ENCODE results near the gene NFKBIZ. TPM values are rescaled to one million over a fixed set of nuclear protein-coding genes. Genes with fewer than 3 reads are reported as not detected.

NFKBIZ gene
- total and polyA plus RNA-seq, 11 donors: 5.6 to 44.8 (median 9.9) TPM

- Histone ChIP-seq H3K36me3 (peaks cover 3 to 62% (median 53%) of the 10 kb centered on the region in 9 donors), H3K4me1 (peaks cover 0 to 73% (median 16%) of the 10 kb centered on the region in 12 donors), H3K27me3 (no peaks in the 10 kb centered on the region), H3K4me3 (peak overlapping the region in 11 of 12 donors; percentile 77 to 99 (median 86)), H3K9me3 (no peaks in the 10 kb centered on the region), H3K27ac (peak overlapping the region in 6 of 12 donors; percentile 98 to 100 (median 99))
- intact Hi-C loops (cut with DNase I): loop anchor here in 4 of 10 donors (5.0 kb wide), 3 partner anchors 35 to 45 kb away; no protein-coding TSS in a partner anchor
- TF ChIP-seq POLR2A (IDR thresholded peaks at IDR 0.05): no peak
- TF ChIP-seq CTCF (IDR thresholded peaks at IDR 0.05): no peak
- no peak for DNase-seq
- 67 to 86% (median 75%) methylated on average over 6 of the region's 6 CpGs for WGBS, 4 donors
- ATAC-seq: no peak
Observed at GRCh38 chr3:101851850-101852714, 2.8 kb downstream of the NFKBIZ start.

DNA sequence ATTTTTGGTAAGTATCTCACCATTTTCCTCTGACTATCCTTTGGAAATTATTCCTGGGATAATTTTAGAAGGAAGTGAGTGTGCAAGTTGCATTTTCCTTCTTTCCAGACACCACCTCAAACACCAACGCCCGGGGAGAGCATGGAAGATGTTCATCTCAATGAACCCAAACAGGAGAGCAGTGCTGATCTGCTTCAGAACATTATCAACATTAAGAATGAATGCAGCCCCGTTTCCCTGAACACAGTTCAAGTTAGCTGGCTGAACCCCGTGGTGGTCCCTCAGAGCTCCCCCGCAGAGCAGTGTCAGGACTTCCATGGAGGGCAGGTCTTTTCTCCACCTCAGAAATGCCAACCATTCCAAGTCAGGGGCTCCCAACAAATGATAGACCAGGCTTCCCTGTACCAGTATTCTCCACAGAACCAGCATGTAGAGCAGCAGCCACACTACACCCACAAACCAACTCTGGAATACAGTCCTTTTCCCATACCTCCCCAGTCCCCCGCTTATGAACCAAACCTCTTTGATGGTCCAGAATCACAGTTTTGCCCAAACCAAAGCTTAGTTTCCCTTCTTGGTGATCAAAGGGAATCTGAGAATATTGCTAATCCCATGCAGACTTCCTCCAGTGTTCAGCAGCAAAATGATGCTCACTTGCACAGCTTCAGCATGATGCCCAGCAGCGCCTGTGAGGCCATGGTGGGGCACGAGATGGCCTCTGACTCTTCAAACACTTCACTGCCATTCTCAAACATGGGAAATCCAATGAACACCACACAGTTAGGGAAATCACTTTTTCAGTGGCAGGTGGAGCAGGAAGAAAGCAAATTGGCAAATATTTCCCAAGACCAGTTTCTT is 3.9 kb downstream of the NFKBIZ start:
- TF ChIP-seq CTCF (IDR thresholded peaks at IDR 0.05): no peak
- no peaks in the 10 kb centered on the region for H3K9me3 ChIP-seq
- ATAC-seq: no peak
- intact Hi-C loops (cut with DNase I): loop anchor here in 4 of 10 donors (5.0 kb wide), 3 partner anchors 36 to 46 kb away; no protein-coding TSS in a partner anchor
- DNase-seq: no peak
- H3K27me3 ChIP-seq: no peaks in the 10 kb centered on the region
- WGBS, 4 donors: 93 to 96% (median 94%) methylated on average over 8 of the region's 8 CpGs
- H3K4me1 ChIP-seq: peaks cover 0 to 73% (median 17%) of the 10 kb centered on the region in 12 donors
- H3K27ac ChIP-seq: peak overlapping the region in 2 of 12 donors; percentile 9 to 15
- H3K36me3 ChIP-seq: peaks cover 3 to 73% (median 63%) of the 10 kb centered on the region in 9 donors
- H3K4me3 ChIP-seq: peak overlapping the region in 7 of 12 donors; percentile 25 to 99 (median 86)

GRCh38 chr3:101853982-101854381 is 4.7 kb downstream of the NFKBIZ start:
- no peaks in the 10 kb centered on the region for H3K27me3 ChIP-seq
- peaks cover 3 to 81% (median 71%) of the 10 kb centered on the region in 9 donors for H3K36me3 ChIP-seq
- H3K4me1 ChIP-seq: peaks cover 0 to 67% (median 15%) of the 10 kb centered on the region in 12 donors
- peak overlapping the region in 1 of 12 donors; percentile 9 for H3K27ac ChIP-seq
- no peak for TF ChIP-seq POLR2A (IDR thresholded peaks at IDR 0.05)
- no peak for TF ChIP-seq CTCF (IDR thresholded peaks at IDR 0.05)
- H3K4me3 ChIP-seq: peak overlapping the region in 5 of 12 donors; percentile 2 to 99 (median 25)
- no peaks in the 10 kb centered on the region for H3K9me3 ChIP-seq
- no peak for ATAC-seq
- intact Hi-C loops (cut with DNase I): loop anchor here in 4 of 10 donors (5.0 kb wide), 3 partner anchors 37 to 47 kb away; no protein-coding TSS in a partner anchor
- no peak for DNase-seq
- 89 to 96% (median 93%) methylated on average over 3 of the region's 3 CpGs for WGBS, 4 donors
